Left ventricle myocardium inferior (tissue), 1 donor: ENCODE measurements around the gene INTS11. TPM values are rescaled to one million over a fixed set of nuclear protein-coding genes. Genes with fewer than 3 reads are reported as not detected.
A peak's percentile ranks its signal among the peaks of the same experiment; 100 is the strongest.

ENCODE experiments used
- DNase-seq: peaks from one replicate; pipeline ENCODE4 v3.0.0-alpha.2; 2020
- H3K27ac ChIP-seq: fragments of 200-600 bp; replicated peaks from 2 replicates; pipeline ENCODE4 v1.8.0; 2021
- H3K27me3 ChIP-seq: fragments of 200-600 bp; 2 replicates; pipeline ENCODE4 v1.8.0; 2021; ENCODE audit warnings: low read depth
- H3K36me3 ChIP-seq: fragments of 200-600 bp; 2 replicates; pipeline ENCODE4 v1.8.0; 2021
- H3K4me1 ChIP-seq: fragments of 200-600 bp; 2 replicates; pipeline ENCODE4 v1.8.0; 2021
- H3K4me3 ChIP-seq: fragments of 200-600 bp; 2 replicates; pipeline ENCODE4 v1.8.0; 2021; ENCODE audit warnings: mild to moderate bottlenecking, moderate library complexity
- H3K9me3 ChIP-seq: fragments of 200-600 bp; replicated peaks from 2 replicates; pipeline ENCODE4 v1.8.0; 2021
- intact Hi-C: fragments of 100-400 bp; cut with micrococcal nuclease; formaldehyde crosslinking; loops from one replicate; pipeline ENCODE4 v1.11.0; 2022
- total RNA-seq: library from RNA; stranded (reverse); fragmentation: NEBNext Ultra II Directional; extraction: Animal tissue kit (Norgen Biotek cat#: 25700); gene quantifications from one replicate; pipeline ENCODE4 v1.2.1, GENCODE V29; 2021
- TF ChIP-seq, protein P1 (sequence below): fragments of 200-600 bp; IDR thresholded peaks from 2 replicates; pipeline ENCODE4 v1.8.0; 2021; ENCODE audit warnings: antibody characterized with exemption, mild to moderate bottlenecking, borderline replicate concordance
- donor health status: DM: no; HTN: yes; CAD: no; lungs with severe emphysema.

Gene INTS11
- total RNA-seq, 1 donor from 2014 or later, result 70.1 TPM

DNA sequence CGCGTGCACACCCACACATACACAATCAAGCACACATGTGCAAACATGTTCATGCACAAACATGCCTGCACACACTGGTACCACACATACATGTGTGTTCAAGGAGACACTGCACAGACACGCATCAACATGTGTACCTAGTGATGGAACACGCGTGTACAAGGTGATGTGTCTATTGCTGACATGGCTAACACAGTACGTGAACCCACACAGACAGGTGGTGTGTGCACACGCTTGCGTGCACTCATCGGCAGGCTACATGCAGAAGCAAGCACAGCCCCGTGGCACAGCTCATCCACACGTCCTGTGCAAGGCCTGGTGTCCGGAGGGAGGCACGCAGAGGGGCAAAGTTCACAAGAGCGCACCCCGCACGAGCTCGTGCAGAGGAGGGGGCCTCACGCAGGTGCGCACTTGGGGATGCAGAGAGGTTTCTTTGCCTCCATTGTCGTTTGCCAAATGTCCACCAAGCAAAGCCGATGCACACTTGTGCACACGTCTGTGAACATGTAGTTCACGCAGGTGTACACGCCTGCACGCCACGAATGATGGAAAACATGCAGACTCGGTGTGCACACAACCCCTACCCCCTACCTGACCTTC, 17.7 kb downstream of the INTS11 start:
- peak overlapping the region; percentile 81 for H3K4me3 ChIP-seq
- intact Hi-C loops, result no loop called here
- DNase-seq, result no peak
- H3K4me1 ChIP-seq, result peaks cover 61% of the 10 kb centered on the region
- no peaks in the 10 kb centered on the region for H3K9me3 ChIP-seq
- peaks cover 20% of the 10 kb centered on the region for H3K36me3 ChIP-seq
- H3K27ac ChIP-seq, result peak overlapping the region; percentile 99
- TF ChIP-seq, protein P1, sequence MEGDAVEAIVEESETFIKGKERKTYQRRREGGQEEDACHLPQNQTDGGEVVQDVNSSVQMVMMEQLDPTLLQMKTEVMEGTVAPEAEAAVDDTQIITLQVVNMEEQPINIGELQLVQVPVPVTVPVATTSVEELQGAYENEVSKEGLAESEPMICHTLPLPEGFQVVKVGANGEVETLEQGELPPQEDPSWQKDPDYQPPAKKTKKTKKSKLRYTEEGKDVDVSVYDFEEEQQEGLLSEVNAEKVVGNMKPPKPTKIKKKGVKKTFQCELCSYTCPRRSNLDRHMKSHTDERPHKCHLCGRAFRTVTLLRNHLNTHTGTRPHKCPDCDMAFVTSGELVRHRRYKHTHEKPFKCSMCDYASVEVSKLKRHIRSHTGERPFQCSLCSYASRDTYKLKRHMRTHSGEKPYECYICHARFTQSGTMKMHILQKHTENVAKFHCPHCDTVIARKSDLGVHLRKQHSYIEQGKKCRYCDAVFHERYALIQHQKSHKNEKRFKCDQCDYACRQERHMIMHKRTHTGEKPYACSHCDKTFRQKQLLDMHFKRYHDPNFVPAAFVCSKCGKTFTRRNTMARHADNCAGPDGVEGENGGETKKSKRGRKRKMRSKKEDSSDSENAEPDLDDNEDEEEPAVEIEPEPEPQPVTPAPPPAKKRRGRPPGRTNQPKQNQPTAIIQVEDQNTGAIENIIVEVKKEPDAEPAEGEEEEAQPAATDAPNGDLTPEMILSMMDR, result no peak
- H3K27me3 ChIP-seq, result no peaks in the 10 kb centered on the region

DNA sequence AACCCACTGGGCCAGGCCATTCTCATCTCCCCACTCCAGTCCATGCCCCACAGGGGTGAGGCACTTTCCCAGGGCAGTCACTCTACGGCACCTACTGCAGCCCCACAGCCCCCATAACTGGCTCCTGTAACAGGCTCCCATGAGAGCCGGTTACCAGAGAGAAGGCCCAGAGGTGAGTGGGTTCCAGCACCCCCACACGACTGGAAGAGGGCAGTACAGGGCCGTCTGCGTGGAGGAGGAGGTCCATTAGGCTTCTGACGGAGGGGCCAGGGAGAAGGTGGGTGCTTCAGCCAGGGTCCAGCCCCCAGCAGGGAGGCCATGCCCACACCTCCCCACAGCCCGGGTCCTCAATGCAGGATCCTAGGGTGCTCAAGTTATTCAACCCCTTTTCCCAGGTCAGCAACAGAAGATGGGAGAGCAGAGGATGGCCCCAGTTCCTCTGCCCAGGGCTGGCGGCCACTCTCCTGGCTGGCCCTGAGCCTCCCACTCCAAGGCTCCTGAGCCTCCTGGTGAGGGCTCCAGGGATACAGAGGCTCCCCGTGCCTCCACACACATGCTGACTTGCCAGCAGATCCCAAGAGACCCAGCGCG, 18.3 kb downstream of the INTS11 start:
- TF ChIP-seq, protein P1, result no peak
- H3K4me3 ChIP-seq, result peak overlapping the region; percentile 81
- DNase-seq, result no peak
- no peaks in the 10 kb centered on the region for H3K9me3 ChIP-seq
- H3K27me3 ChIP-seq, result no peaks in the 10 kb centered on the region
- H3K36me3 ChIP-seq, result peaks cover 14% of the 10 kb centered on the region
- H3K27ac ChIP-seq, result peak overlapping the region; percentile 99
- peaks cover 61% of the 10 kb centered on the region for H3K4me1 ChIP-seq
- intact Hi-C loops, result no loop called here

DNA sequence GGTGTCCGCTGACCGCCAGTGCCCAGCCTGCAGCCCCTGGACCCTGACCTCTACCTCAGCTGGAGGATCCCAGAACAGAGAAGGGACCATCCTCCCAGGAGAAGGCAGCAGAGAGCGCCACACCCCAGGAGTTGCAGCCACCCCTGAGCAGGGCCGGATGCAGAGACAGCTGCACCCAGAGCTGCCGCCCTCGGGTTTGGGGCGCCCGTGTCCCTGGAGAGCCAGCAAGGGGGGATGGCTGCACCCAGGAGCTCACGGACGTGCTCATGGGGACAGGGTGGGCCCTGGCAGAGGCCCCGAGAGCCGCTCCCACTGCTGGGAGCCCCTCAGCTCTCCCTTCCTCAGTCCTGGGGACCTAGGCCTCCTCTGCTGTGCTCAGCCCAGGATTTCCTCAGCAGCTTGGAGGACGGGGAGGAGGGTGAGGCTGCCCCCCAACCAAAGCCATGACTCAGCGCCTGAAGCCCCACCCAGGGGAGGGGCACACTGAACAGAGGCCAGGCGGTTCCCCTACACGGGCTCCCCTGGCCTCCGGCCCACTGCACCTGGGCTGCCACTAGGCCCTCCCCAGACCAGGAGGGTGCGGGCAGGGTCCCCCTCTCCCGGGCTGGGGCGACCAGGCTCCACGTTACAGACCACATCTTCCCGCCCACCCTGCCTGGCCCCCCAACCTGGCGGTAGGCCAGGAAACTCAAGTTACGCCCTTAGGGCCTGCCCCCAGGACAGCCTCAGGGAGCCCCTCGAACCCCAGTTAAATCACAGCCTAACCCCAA, 19.0 kb downstream of the INTS11 start:
- intact Hi-C loops, result no loop called here
- H3K9me3 ChIP-seq, result no peaks in the 10 kb centered on the region
- H3K4me3 ChIP-seq, result peak overlapping the region; percentile 81
- TF ChIP-seq, protein P1, result no peak
- peaks cover 9% of the 10 kb centered on the region for H3K36me3 ChIP-seq
- peak overlapping the region; percentile 99 for H3K27ac ChIP-seq
- no peaks in the 10 kb centered on the region for H3K27me3 ChIP-seq
- H3K4me1 ChIP-seq, result peaks cover 61% of the 10 kb centered on the region
- DNase-seq, result peak; percentile 75

DNA sequence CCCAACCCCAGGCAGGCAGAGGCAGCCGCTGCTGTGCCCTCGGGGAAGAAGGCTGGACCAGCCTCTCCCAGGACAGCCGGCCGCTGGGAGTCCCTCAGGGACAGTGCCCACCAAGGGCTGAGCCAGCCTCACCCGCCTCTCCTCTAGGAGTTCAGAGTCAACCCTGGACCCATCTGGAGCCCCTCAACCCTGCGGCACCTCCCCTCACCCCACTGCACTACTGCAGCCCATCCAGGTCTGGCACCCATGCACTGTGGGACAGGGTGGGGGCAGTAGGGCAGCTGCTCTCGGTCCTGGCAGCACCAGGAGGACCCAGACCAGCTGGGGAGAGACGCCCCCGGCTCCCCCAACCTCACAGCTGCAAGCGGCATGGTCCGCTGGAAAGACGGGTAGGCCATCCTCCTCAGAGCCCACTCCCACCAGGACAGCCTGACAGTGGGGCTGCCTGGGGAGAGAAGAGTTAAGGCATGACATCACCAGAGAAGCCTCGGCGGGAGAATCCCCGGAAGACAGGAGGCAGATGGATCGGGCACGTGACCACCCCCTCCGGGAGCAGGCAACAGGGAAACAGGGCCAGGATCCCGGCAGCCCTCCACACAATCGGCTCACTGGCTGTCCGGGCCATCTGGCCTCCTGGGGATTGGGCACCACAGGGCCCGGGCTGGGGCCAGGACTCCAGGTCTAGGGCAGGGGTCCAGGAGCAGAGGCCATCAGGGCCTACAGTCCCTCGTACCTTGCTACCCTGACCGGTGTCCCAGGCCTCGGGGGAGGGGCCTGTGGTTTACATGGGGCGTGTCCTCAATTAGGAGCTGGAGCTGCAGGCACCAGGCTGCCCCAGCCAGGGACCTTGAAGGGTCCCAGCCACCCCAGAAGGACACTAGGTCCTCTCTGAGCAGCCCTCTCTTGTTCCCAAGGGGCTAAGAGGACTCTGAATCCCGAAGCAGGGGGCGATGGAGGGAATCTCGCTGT, 19.8 kb downstream of the INTS11 start:
- no peaks in the 10 kb centered on the region for H3K27me3 ChIP-seq
- intact Hi-C loops, result no loop called here
- H3K36me3 ChIP-seq, result peaks cover under 1% of the 10 kb centered on the region
- H3K9me3 ChIP-seq, result no peaks in the 10 kb centered on the region
- DNase-seq, result peak; percentile 80
- TF ChIP-seq, protein P1, result no peak
- H3K4me1 ChIP-seq, result peaks cover 57% of the 10 kb centered on the region
- H3K4me3 ChIP-seq, result peak overlapping the region; percentile 81
- peak overlapping the region; percentile 99 for H3K27ac ChIP-seq

DNA sequence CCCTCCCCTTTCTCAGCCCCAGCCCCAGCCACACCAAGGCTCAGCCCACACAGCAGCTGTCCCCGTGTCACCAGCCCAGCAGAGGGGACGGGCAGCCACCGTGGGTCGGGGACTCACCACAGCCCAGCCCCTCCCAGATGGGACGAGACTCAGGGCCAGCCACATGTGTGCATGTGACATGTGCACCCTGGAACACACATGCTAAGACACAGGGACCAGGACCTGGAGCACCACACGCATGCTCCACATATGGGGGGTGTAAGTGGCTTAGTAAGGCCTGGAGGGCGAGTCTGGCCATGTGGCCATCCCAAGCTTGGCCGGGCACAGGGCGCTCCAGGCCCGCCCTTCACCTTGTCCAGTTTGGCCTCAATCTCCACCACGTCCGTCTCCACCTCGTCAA, 20.7 kb downstream of the INTS11 start:
- H3K4me1 ChIP-seq, result peaks cover 53% of the 10 kb centered on the region
- H3K27me3 ChIP-seq, result no peaks in the 10 kb centered on the region
- H3K9me3 ChIP-seq, result no peaks in the 10 kb centered on the region
- H3K36me3 ChIP-seq, result no peaks in the 10 kb centered on the region
- peak overlapping the region; percentile 81 for H3K4me3 ChIP-seq
- H3K27ac ChIP-seq, result peak overlapping the region; percentile 99
- TF ChIP-seq, protein P1, result no peak
- intact Hi-C loops, result no loop called here
- no peak for DNase-seq
